Measurements from ENCODE around the gene SLC2A2.

SLC2A2 gene

GRCh38 chr3:171038342-171038741, 11.8 kb upstream of the SLC2A2 start:
- no peak for FAIRE-seq
- DNase-seq (ENCODE audit: low spot score), result no peak

GRCh38 chr3:171028779-171029232, 2.3 kb upstream of the SLC2A2 start:
- DNase-seq (ENCODE audit: low spot score) (peak; percentile 90), FAIRE-seq (peak; percentile 94)

DNA sequence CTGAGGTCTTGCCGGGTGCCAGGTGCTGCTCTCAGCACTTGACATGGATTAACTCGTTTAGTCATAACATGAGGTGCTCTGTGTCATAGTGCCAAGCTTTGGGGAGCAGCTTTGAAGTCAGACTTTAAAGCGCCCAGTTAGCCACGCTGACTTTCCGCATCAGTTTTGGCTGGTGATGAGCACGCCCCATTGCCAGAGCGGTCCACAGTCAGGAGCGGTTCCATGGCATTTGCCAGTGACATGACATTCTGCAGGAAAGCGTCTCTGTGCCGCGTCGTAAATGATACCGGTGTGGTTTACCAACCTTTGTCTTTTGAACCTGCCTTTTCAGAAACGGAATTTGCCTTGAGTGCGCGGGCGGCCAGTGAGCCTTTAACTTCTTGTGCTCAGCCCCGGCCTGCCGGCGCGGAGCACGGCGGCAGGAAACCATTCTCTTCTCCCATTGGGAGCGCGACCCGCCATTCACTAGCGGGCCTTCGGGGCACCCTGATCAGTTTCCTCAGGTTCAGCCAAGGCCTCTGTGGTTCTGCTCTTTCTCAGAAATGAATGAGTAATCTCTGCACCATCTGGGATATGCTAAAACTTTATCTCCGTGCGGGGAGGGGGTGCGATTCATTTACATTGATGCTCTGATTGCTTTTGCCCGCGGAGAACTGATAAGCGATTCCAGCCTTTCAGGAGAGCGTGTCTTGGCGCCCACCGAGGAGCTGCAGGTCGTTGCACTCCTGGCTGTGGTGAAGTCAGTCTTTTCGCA, 1.7 kb upstream of the SLC2A2 start:
- DNase-seq (ENCODE audit: low spot score), result peak; percentile 91
- no peak for FAIRE-seq

DNA sequence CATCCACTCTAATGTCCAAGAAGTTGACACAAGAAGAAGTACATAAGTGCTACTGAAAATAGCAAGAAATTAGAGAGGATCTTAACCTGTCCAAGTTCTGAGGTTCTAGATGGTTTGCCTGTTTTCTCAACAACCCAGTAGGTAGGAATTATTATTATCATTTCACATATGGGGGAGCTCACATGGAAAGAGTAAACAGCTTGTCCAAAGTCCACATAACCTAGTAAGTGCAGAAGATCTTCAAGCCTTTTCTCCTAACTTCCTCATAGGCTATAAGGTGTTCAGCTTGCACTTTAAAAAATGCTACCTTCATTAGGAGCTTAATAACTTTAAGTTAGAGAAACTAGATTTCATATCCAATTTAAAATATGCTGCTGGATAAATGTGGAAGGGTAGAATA, 3.0 kb downstream of the SLC2A2 start:
- DNase-seq (ENCODE audit: low spot score) (no peak), FAIRE-seq (no peak)

GRCh38 chr3:171021377-171021776, 5.1 kb downstream of the SLC2A2 start:
- FAIRE-seq (no peak), DNase-seq (ENCODE audit: low spot score) (no peak)

DNA sequence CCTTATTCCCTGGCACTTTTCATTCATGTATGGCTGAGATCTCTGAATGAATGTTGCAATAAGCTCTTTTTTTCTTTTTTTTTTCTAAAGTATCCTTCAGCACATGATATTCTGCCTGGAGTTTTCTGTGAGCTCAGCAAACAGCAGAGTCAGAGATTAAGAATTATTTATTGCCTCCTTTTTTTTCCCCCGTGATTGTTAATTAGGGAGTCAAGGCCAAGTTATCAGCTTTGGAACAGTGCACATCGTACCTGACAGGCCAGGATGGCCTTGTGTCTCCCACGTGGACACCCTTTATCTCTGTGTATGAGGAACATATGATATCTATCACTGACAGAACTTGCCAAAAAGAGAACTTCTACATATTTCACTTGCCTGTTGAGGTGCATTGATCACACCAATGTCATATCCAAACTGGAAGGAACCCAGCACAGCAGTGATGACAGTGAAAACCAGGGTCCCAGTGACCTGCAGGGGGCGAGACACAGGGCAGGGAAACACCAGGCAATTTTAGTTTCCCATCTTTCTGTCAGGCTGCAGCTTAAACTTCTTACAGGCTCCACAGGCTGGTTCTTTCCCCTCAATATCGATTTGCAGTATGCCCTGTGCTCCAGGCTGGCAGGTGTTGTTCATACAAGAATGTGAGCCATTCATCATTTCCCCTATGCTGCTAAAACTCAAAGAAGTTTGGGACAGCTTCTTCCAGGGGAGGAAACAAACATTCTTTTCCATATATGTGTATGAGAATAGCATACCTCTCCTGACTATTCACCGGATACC, 8.2 kb downstream of the SLC2A2 start:
- FAIRE-seq, result no peak
- DNase-seq (ENCODE audit: low spot score), result no peak

GRCh38 chr3:171013822-171014748, 12.4 kb downstream of the SLC2A2 start:
- DNase-seq (ENCODE audit: low spot score), result no peak

DNA sequence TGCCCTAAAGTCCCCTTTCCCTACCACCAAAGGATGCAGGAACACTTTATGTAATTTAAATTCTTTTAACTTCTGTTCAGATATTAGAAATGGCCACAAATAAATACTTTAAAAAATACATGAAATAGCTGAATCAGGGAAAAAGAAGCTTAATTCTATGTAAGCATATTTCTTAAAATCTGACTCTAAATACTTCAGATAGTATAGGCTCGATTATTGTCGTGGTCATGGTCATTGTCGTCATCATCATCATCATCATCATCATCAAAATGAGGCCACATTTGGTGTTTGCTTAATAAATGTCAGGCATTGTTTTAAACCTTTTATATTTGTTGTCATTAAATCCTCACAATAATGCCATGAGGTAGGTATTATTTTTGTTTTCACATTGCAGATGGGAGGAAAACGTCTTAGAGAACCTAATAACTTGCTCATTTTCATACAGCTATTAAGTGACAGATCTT, 14.6 kb downstream of the SLC2A2 start:
- FAIRE-seq, result no peak

More at GRCh38 chr3:171013822-171014748, 12.4 kb downstream of the SLC2A2 start:
- no peak for FAIRE-seq

DNA sequence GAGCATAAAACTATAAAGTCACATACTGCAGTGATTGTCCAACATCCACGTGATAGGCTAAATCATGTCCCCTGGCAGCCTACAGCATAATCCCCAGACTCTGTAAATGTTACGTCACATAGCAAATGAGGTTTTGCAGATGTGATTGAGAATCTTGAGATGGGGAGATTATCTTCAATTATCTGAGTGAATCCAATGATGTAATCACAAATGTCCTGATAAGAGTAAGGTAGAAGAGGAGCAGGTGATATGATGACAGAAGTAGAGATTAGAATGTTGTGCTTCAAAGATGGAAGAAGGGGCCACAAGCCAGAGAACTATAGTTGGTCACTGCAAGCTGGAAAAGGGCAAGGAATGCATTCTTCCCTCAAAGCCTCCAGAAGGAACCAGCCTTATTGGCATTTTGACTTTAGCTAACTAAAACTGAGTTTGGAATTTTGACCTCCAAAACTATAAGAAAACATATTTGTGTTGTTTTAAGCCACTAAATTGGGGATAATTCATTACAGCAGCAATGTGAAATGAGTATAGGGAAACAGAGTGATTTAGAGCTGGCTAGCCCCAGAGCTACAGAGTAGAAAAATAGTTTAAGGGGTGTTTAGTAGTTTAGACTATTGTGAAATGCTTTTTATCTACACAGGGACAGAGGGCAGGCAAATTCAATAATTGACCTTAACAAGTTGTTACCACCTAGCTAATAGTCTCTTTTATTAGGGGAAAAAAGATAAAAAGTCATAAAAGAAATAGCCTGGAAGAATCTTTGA, 15.2 kb downstream of the SLC2A2 start:
- FAIRE-seq, result no peak
- no peak for DNase-seq (ENCODE audit: low spot score)

More for the DNA sequence above, 14.6 kb downstream of the SLC2A2 start:
- no peak for DNase-seq (ENCODE audit: low spot score)

DNA sequence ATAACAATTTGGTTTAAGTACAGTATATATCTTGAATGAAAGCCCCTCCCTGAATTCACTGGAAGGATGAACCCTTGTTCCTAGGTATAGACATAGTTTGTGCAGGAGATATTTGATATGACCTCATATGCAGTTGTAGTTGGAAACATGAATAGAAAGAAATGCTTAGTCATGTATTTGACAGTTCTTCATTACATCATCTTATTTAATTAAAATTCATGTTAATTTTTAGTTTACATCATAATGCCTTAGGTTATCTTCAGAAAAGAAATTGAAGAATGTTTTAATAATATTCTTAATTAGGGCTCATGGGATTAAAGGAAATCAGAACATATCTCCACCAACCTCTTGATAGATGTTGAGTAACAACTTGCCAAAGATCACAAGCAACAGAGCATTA, 19.2 kb downstream of the SLC2A2 start:
- DNase-seq (ENCODE audit: low spot score) (no peak), FAIRE-seq (no peak)

GRCh38 chr3:171005648-171006047, 20.9 kb downstream of the SLC2A2 start:
- DNase-seq (ENCODE audit: low spot score), result no peak
- no peak for FAIRE-seq

GRCh38 chr3:171001957-171002694, 24.4 kb downstream of the SLC2A2 start:
- FAIRE-seq (peak; percentile 99), DNase-seq (ENCODE audit: low spot score) (peak; percentile 95)

GRCh38 chr3:171001250-171001893, 25.1 kb downstream of the SLC2A2 start:
- FAIRE-seq, result no peak
- no peak for DNase-seq (ENCODE audit: low spot score)

DNA sequence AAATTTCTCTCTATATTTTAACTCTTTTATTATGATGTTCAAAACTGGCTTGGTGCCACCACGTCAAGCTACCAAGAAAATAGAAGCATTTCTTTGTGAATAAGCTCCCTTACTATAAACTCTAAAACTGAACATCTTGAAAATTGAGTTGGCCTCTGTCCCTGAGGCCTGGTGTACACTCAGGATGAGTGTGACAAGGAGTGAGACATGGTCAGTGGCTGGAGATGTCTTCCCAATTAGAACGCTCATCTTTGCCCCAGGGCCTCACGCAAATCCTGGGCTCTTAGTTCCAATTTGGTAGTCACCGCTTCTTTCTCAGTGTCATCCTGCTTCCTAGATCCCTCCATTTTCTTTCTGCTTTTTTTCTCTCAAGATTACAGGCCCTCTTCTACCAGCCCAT, 26.2 kb downstream of the SLC2A2 start:
- DNase-seq (ENCODE audit: low spot score) (peak; percentile 10), FAIRE-seq (no peak)

DNA sequence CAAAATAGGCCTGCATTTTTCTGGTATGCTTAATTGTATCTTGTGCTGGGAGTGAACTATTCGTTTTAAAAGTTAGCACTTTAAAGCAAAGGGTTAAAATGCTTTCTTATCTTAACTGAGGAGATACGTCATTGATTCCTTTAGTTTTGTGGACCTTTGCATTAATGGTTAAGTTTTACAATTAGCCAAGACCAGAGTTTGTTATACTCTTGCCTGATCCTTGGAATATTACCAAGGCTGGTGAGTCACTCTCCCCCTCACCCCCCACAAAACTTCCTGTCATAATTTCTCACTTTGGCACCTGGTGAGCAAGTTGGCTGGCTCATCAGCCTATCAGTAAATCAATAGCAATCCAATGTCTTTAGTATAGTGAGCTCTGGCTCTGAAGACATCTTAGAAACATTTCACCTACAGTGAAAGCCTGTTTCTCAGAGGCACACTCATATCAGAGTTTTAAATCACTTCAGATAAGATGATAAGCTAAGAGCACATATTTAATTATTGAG, 26.7 kb downstream of the SLC2A2 start:
- FAIRE-seq (peak; percentile 97), DNase-seq (ENCODE audit: low spot score) (peak; percentile 76)

- DNase-seq (ENCODE audit: low spot score) (no peak), FAIRE-seq (no peak)
Measured at GRCh38 chr3:170997961-170998913, 28.3 kb downstream of the SLC2A2 start.

- peak; percentile 19 for DNase-seq (ENCODE audit: low spot score)
- peak; percentile 55 for FAIRE-seq
Measured at GRCh38 chr3:170992854-170993253, 33.7 kb downstream of the SLC2A2 start.

DNA sequence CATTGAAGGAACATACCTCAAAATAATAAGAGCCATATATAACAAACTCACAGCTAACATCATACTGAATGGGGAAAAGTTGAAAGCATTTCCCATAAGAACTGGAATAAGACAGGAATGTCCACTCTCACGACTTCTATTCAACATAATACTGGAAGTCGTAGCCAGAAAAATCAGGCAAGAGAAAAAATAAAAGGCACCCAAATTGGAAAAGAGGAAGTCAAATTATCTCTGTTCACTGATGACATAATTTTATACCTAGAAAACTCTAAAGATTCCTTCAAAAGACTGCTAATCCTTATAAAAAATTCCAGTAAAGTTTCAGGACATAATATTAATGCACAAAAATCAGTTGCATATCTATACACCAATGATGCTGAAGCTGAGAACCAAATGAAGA, 34.9 kb downstream of the SLC2A2 start:
- DNase-seq (ENCODE audit: low spot score) (no peak), FAIRE-seq (no peak)

Data from RCC 7860 (cell line).